Transverse colon (tissue), 3 donors: ENCODE measurements around the gene STAMBPL1.

Experiments
- POLR2A ChIP-seq: fragments of 450-650 bp; IDR thresholded peaks from one replicate; pipeline ENCODE4 v1.6.1; 2016; ENCODE audit warnings: antibody characterized with exemption, mild to moderate bottlenecking, moderate library complexity
- TF ChIP-seq, protein P1 (sequence below), 5 experiments: fragments of 200-600 bp in 3 of 5; fragments of 450-650 bp in 2 of 5; sonication (generic) in 3 of 5; IDR thresholded peaks; 1 replicate in 2 of 5; 2 replicates in 3 of 5; pipeline ENCODE4 v1.5.1; 2016 to 2017; ENCODE audit warnings: antibody characterized with exemption in 5 of 5, inconsistent platforms in 3 of 5, mild to moderate bottlenecking in 2 of 5, moderate library complexity in 1 of 5

DNA sequence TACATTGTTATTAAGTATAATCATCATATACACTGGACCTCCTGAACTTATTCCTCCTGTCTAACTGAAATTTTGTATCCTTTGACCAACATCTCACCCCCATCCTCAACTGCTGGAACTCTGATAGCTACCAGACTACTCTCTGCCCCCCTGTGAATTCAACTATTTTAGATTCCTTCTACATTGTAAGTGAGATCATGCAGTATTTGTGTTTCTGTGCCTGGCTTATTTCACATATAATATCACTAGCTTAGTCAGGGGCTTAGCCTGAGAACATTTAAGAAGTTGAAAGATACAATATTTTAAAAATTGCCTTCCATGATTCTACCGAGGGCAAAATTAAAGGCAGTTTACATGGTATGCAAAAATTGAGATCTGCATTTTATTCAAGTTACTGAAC lies 26.9 kb downstream of the STAMBPL1 start:
- no peak for TF ChIP-seq POLR2A
- TF ChIP-seq, protein P1, sequence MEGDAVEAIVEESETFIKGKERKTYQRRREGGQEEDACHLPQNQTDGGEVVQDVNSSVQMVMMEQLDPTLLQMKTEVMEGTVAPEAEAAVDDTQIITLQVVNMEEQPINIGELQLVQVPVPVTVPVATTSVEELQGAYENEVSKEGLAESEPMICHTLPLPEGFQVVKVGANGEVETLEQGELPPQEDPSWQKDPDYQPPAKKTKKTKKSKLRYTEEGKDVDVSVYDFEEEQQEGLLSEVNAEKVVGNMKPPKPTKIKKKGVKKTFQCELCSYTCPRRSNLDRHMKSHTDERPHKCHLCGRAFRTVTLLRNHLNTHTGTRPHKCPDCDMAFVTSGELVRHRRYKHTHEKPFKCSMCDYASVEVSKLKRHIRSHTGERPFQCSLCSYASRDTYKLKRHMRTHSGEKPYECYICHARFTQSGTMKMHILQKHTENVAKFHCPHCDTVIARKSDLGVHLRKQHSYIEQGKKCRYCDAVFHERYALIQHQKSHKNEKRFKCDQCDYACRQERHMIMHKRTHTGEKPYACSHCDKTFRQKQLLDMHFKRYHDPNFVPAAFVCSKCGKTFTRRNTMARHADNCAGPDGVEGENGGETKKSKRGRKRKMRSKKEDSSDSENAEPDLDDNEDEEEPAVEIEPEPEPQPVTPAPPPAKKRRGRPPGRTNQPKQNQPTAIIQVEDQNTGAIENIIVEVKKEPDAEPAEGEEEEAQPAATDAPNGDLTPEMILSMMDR (IDR thresholded peaks at IDR 0.05): no peak
